HG02885 (cell line): ENCODE data around the gene NCOA7.
"Not testable (repeated sequence)": the region's sequence is repeated elsewhere in the genome, so short reads cannot be mapped to it uniquely, and the experiment has no call there.

Experiments used
- ATAC-seq: cut with Tn5 transposase; IDR thresholded peaks from one replicate; pipeline ENCODE4 v1.9.1; 2021; ENCODE audit warnings: mild to moderate bottlenecking; ENCODE audit not compliant: unreplicated experiment, poor library complexity

The NCOA7 gene

GRCh38 chr6:125940247-125941041 is 149.7 kb downstream of the NCOA7 start:
- no peak for ATAC-seq

GRCh38 chr6:125942672-125943527 is 152.1 kb downstream of the NCOA7 start:
- no peak for ATAC-seq

- no peak for ATAC-seq
Observed at GRCh38 chr6:125943528-125944433, 153.0 kb downstream of the NCOA7 start.

- ATAC-seq = no peak
Observed at GRCh38 chr6:125944434-125944816, 153.7 kb downstream of the NCOA7 start.

- no peak for ATAC-seq
Observed at GRCh38 chr6:125944896-125945295, 154.1 kb downstream of the NCOA7 start.

GRCh38 chr6:125945378-125946141 is 154.8 kb downstream of the NCOA7 start:
- no peak for ATAC-seq

GRCh38 chr6:125947615-125948014 is 156.9 kb downstream of the NCOA7 start:
- no peak for ATAC-seq

- no peak for ATAC-seq
Observed at GRCh38 chr6:125948455-125948854, 157.7 kb downstream of the NCOA7 start.

- no peak for ATAC-seq
Observed at GRCh38 chr6:125949069-125949468, 158.3 kb downstream of the NCOA7 start.

GRCh38 chr6:125950293-125950692 is 159.5 kb downstream of the NCOA7 start:
- ATAC-seq = peak; percentile 41

GRCh38 chr6:125950716-125951115 is 160.0 kb downstream of the NCOA7 start:
- ATAC-seq = not testable (repeated sequence)

- ATAC-seq = no peak
Observed at GRCh38 chr6:125951323-125951722, 160.6 kb downstream of the NCOA7 start.

- ATAC-seq = peak; percentile 12
Observed at GRCh38 chr6:125952764-125953501, 162.2 kb downstream of the NCOA7 start.

- no peak for ATAC-seq
Observed at GRCh38 chr6:125953502-125953875, 162.7 kb downstream of the NCOA7 start.

GRCh38 chr6:125954735-125955339 is 164.1 kb downstream of the NCOA7 start:
- ATAC-seq = no peak

GRCh38 chr6:125955973-125956372 is 165.2 kb downstream of the NCOA7 start:
- ATAC-seq = no peak

- ATAC-seq = peak; percentile 91
Observed at GRCh38 chr6:125956506-125957390, 166.0 kb downstream of the NCOA7 start, which contains the start of gene HINT3. HINT3 (plus strand) TSS chr6:125956770; CDS start chr6:125956978, 208 bp downstream.

GRCh38 chr6:125957391-125957693 is 166.6 kb downstream of the NCOA7 start:
- ATAC-seq = no peak
